Astrocyte (in vitro differentiated cells and primary cell): ENCODE results near the gene PXDN.

ENCODE experiments used
- EZH2 ChIP-seq: IDR thresholded peaks from 2 replicates; pipeline ENCODE4 v1.6.1; 2012; ENCODE audit warnings: mild to moderate bottlenecking, low read length, inconsistent platforms; ENCODE audit not compliant: insufficient read depth
- TF ChIP-seq, protein P1 (sequence below): IDR thresholded peaks from 2 replicates; pipeline ENCODE4 v1.5.1; 2011; ENCODE audit warnings: low read depth, mild to moderate bottlenecking, inconsistent platforms, low read length, moderate library complexity; ENCODE audit not compliant: insufficient read depth

DNA sequence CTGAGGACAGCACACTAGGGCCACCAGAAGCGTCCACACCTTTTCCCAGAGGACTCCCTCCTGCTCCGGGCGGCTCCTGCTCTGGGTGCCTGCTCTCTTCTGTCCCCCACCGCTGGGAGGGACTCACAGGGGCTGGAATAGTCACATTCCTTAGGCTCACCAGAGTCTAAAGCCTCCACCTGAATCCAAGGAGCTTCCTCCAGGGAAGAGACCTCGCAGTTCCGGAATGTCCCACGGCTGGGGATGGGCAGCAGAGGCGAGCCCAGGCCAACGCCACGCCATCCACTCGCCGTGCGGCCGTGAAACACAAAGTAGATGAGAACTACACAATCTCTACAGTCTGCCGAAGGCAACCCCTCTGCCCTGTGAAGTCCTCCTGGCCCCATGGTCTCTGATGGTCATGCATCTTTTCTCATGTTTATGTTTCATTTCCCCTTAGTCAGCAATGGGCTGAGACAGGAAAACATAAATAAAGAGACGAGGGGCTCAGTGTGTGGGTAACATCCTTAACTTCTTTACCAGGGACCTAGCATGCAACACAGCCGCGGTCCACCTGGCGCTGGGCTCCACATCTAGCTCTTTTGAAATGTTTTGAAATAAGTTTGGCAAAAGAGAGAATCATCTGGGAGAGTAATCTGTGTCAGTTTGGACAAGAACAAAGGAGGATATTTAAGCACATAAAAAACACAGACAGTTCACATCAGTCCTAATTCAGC lies 98.4 kb downstream of the PXDN start:
- TF ChIP-seq, protein P1, sequence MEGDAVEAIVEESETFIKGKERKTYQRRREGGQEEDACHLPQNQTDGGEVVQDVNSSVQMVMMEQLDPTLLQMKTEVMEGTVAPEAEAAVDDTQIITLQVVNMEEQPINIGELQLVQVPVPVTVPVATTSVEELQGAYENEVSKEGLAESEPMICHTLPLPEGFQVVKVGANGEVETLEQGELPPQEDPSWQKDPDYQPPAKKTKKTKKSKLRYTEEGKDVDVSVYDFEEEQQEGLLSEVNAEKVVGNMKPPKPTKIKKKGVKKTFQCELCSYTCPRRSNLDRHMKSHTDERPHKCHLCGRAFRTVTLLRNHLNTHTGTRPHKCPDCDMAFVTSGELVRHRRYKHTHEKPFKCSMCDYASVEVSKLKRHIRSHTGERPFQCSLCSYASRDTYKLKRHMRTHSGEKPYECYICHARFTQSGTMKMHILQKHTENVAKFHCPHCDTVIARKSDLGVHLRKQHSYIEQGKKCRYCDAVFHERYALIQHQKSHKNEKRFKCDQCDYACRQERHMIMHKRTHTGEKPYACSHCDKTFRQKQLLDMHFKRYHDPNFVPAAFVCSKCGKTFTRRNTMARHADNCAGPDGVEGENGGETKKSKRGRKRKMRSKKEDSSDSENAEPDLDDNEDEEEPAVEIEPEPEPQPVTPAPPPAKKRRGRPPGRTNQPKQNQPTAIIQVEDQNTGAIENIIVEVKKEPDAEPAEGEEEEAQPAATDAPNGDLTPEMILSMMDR: no peak
- TF ChIP-seq EZH2: no peak
